ENCODE data around the gene SHLD2.
"Not testable (repeated sequence)": the region's sequence is repeated elsewhere in the genome, so short reads cannot be mapped to it uniquely, and the experiment has no call there.

Gene SHLD2, protein sequence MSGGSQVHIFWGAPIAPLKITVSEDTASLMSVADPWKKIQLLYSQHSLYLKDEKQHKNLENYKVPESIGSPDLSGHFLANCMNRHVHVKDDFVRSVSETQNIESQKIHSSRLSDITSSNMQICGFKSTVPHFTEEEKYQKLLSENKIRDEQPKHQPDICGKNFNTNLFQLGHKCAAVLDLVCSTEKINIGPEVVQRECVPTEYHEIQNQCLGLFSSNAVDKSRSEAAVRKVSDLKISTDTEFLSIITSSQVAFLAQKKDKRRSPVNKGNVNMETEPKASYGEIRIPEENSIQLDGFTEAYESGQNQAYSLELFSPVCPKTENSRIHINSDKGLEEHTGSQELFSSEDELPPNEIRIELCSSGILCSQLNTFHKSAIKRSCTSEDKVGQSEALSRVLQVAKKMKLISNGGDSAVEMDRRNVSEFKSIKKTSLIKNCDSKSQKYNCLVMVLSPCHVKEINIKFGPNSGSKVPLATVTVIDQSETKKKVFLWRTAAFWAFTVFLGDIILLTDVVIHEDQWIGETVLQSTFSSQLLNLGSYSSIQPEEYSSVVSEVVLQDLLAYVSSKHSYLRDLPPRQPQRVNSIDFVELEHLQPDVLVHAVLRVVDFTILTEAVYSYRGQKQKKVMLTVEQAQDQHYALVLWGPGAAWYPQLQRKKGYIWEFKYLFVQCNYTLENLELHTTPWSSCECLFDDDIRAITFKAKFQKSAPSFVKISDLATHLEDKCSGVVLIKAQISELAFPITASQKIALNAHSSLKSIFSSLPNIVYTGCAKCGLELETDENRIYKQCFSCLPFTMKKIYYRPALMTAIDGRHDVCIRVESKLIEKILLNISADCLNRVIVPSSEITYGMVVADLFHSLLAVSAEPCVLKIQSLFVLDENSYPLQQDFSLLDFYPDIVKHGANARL

DNA sequence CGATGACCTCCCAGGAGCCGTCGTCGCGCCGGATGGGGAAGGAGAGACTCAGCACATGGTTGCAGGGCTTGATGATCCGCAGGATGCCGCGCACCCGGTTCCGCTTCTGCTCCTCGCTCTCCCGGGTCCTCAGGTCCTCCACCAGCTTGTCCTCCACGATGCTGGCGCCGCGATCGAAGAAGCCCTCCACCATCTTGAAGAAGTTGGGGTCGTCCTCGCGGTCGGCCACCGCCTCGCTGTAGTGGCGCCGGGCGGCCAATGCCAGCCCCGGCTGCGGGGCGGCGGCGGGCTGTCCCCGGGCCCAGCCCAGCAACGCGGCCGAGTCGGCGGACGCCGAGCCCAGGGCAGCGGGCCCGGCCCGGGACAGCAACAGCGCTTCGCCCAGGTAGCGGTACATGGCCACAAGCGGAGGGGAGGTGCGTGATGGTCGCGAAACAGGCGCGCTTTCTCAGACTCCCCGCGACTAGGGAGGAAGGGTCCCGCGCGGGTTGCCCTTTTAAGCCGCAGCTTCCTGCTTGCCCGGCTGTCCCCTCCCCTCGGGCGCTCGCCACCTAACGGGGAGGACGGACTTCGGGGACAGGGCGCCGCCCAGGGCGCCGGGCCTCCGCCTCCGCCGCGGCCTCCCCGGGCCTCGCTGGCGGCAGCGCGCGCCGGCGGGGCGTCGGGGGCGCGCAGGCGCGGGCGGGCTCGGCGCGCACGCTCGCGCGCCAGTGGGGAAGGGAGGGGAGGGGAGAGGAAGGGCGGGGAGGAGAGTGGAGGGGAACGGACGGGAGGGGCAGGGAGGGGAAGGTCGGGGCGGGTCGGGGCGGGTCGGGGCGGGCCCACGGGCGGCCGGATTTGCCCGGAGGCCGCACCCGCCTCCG, at the start of gene SHLD2, which contains the start of gene GLUD1:
TSS of gene SHLD2 (plus strand) at position 834 of the 863 bp plus-strand sequence. CDS start 56,149 bp downstream, outside the sequence.
TSS of gene GLUD1 (minus strand) at position 471 of the 863 bp plus-strand sequence. CDS start at position 397, 74 bp downstream.
- peak; percentile 91 for DNase-seq

DNA sequence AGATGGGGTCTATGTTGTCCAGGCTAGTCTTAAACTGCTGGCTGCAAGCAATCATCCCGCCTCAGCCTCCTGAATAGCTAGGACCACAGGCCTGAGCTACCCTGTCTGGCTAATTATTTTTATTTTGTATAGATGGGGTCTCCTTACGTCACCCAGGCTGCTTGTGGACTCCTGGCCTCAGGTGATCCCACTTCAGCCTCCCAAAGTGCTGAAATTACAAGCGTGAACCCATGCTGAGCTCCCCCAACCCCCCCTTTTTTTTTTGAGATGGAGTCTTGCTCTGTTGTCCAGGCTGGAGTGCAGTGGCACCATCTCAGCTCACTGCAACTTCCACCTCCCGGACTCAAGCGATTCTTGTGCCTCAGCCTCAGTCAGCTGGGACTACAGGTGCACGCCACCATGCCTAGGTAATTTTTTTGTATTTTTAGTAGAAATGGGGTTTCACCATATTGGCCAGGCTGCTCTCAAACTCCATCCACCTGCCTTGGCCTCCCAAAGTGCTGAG, 49.5 kb upstream of the SHLD2 start:
- DNase-seq, result no peak

DNA sequence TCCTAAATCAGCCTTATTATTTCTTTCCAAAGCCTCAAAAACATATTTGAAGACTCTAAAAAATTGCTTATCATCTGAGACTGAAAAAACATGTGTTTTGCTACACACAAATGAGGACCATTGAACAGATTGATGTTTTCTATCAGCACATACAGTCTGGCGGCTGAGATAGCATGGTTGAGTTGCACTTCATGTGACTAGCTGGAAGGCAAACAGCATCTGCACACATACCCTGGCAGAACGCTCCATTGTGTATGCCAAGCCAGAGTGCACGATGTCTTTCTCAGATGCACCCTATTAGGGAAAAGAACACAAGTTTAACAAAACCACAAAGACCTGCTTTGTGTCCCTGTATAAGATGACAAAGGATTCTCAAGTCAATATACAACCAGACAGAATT, 41.9 kb upstream of the SHLD2 start:
- peak; percentile 13 for DNase-seq

DNA sequence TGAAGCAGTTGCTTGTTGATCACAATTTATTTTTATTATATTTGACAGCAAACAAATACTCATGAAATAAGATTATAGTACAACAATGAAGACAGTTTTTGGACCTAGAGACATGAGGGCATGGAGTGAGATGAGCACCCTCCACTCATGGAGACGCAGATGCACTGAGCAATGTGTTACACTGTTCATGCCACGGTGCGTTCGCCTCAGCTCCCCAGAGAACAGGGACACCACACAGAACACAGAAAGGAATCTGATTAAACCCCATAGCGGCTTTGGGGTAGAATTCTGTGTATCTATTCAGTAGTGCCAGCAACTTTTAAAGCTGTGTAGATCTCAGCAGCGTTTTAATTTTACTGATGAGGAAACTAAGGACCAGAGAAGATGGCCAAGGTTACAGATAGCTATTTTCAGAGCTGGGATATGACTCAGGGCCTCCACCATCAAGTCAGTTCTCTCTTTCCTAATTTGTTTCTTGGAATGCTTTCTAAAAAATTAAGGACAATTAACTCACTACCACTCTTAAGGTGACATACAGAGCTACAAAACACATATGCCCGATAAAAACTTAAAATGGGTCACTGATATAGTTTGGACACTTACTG, 41.3 kb upstream of the SHLD2 start:
- no peak for DNase-seq

DNA sequence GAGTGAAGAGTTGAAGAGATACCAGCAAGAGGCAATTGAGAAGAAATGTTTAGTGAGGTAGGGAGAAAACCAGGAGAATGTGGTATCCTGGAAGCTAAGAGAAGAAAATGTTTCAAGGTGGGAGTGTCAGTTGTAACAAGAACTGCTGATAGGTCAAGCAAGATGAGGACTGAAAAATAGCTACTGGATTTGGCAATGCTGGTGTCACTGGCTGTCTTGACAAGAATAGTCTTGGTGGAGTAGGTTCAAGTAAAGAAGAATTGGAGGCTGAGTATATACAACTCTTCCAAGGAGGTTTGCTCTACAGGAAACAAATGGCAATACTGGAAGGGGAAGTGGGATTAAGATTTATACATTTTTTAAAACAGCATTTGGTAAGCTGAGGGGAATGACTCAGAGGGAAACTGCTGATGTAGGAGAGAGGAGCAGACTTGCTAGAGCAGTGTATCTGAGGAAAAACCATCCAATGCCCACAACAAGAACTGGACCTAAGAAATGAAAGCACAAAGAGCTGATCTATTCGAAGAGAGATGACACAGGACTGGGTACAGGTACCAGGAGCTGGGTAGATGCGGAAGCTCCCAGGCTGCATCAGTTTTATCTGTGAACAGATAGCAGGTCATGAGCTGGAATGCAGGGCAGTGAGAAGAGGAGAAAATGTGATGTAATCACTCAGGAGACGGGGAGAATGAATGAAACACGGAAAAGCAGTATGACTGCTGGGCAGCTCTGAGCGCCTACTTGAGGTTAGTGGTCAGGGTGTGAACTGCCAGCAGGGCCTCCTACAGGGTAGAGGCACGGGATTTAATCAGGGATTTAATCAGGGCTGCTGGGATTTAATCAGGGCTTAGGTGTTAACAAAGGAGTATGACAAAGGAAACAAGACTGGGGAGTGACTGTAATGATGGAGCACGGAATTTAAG, 40.4 kb upstream of the SHLD2 start:
- DNase-seq, result no peak

DNA sequence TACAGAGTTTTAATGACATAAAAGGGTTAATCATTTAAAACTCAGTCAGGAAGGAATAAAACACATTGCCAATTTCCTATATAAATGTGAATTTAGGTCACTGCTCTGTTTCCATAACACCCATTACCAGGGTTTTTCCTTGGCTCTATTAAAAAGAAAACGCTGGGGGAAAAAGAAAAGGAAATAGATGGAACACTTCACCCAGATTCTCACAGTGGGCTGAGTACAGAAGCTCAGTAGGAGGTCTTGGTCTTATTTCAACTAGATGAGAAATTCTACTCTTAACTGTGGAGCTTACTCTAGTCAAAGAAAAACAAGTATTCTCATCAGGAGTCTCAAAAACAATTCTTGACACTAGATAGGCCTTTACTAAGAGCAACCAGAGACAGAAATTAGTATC, 36.8 kb upstream of the SHLD2 start:
- DNase-seq, result no peak

DNA sequence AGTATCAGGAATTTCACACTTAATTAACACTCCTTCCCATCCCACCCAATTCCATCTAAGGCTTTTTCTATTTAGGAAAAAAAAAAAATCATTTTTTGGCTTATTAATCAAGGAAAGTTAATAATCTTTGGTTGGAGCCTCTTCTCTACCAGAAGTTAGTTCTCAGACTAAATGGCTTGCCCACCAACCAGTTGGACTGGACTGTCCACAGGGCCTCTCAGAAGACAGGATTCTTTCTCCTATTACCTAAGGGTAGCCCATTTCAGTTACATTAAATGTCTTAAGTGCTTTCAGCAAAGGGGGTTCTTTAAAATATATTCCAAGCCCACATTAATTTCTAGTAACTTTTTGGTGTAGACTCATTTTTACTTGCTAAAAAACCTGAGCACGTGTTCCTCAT, 35.6 kb upstream of the SHLD2 start:
- DNase-seq, result no peak

DNA sequence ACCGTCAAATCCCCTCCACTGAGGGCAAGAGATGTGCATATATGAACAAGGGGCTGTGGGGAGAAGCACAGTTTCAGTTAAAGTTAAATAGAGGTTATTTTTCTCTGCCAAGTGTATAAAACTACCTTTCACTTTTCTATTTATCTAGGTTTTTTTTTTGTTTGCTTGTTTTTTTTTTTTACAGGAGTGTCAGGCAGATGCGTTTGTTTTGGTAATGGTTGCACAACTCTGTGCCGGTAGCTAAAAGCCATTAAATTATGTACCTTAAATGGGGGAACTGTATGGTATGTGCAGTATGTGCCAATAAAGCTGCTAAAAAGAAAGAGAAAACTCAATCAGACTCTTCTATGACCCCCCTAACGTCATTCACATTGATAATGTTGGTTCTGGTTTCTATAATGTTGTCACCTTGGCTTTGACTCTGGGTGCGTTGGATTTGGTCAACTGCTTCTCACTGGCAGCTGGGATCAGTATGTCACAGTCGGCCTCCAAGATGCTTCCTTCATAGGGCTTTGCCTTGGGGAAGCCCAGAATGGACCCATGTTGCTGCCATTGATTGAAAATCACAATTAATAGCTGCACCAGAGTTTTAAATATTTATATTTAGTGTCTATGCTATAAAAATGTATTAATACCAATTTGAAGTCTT, 34.6 kb upstream of the SHLD2 start:
- no peak for DNase-seq

DNA sequence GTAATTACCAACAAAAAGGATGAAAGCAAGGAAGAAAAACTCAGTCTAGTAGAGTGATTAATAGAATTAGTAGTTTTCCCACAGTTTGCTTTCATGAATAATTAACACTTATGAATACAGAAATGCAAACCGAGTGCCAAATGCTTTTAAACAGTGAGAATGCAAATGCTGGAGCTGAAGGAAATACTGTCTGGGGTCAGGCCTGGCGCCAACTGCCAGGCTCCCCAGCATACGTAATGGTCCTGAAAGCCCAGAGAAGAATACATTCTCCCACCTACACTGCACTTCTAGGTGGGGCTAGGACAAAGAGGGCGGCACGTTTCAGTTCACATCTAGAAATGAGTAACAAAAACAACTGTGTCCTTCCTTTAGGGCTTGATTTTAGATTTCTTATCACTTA, 30.4 kb upstream of the SHLD2 start:
- DNase-seq, result no peak

DNA sequence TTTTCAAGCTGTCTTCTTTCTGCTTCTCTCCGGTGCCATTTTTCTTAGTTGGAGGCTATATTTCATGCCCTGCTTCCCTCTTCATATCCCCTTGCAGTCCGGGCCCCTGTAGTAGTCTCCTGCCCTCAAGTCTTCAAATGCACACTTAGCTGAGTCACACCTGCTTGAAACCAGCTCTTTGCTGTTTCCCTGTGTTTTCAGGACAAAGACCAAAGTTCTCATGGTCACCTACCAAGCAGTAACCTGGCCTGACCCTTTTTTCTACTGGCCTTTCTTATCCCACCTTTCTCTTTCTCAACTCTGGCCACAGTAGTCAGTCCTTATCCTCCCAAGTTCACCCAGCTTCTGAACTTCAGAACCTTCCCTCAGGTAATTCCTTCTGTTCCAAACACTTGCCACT, 28.8 kb upstream of the SHLD2 start:
- DNase-seq, result no peak

DNA sequence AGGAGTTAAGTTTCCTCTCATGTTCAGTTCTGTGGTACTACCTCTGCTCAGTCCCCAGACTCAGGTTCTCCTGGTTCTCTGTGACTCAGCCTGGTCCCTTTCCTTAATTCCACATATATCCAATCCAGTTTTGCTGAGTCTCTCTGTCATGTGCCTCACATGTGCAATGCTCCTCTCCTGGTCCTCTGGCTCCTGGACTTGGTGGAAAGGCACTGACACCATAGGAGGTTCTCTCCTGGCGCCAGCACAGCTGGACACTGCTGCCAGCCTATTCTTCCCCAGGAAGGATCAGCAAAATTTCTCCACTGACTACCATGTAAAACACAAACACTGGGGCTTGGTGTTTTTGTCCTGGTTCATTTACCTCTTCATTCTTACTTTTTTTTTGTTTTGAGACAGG, 28.1 kb upstream of the SHLD2 start:
- no peak for DNase-seq

DNA sequence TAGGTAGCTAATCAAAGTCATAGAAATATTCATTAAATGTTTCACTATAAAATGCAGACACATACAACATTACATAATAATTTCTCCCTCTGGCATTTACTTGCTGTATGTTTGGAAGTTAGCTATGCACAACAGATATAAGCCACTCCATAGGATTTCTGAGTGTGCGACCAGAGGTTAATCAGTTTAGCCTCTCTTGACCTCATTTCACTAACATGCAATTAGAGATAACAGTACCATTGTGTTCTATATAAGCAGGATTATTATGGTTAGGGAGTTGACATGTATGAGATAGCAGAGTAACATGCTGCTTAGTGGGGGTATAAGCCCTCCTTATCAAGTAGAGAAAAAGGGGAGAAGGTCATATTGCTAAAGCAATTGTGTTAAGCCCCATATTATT, 26.7 kb upstream of the SHLD2 start:
- peak; percentile 14 for DNase-seq

DNA sequence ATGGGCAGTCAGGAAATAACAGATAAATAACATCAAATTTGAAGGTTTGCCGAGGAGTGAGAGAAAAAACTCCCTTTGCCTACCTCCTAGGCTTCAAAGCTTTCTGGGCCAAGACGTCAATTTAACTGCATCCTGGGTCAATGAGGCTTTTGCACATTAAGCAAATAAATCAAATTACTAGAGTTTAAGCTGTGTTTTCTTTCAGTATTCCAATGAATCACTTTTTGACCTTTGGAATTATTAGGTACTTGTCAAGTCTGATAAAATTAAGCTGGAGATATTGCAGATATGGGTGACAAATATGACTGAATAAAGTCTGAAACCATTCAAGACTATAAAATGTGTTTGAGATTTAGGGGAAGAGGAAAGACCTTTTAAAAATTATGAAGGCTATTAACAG, 22.6 kb upstream of the SHLD2 start:
- DNase-seq, result no peak

DNA sequence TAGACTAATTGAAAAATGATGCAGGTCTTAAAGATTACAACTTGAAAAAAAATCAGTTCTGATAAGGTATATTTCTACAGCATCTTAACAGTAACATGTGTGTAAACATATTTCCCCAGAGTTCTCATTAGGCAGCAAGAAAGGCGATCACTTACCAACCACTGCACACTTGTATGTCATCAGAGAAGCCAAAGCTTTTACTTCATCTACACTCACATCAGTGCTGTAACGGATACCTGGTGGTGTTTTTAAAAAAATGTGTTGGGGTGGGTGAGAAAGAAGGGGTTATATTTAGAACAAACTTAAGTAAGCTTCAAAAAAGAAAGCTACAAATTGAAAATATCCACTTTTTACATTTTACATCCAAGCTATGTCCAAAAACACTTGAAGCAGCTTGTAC, 18.6 kb upstream of the SHLD2 start:
- DNase-seq, result not testable (repeated sequence)

DNA sequence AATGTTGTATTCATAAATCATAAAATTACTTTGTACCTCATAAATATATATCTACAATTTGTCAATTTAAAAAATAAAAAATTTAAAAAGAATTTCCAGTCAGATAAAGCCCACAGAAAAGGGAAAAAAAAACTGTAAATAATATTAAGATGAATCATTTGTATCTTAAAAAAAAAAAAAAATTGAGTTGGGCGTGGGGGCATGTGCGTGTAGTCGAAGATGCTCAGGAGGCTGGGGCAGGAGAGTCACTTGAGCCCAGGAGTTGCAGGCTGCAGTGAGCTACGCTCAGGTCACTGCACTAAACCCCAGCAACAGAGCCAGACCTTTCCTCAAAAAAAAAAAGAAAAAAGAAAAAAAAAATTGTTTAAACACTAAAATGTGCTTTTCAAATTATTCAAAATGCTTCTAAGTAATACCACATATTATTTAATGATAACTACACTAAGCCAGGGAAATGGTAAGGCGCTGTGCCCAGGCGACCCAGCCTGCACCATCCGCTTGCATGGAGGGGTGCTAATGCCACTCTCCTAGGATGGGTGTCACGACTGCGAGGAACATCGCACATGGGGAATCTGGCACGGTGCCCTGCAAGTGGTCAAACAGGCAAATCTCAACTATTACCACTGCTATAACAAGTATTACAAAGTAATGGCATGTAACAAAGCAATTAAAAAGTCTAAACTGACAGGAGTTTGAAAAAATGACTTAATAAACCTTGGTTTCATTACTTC, 15.7 kb upstream of the SHLD2 start:
- no peak for DNase-seq

DNA sequence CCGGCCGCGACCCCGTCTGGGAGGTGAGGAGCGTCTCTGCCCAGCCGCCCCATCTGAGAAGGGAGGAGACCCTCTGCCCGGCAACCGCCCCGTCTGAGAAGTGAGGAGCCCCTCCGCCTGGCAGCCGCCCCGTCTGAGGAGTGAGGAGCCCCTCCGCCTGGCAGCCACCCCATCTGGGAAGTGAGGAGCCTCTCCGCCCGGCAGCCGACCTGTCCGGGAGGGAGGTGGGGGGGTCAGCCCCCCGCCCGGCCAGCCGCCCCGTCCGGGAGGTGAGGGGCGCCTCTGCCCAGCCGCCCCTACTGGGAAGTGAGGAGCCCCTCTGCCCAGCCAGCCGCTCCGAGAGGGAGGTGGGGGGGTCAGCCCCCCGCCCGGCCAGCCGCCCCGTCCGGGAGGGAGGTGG, 14.4 kb upstream of the SHLD2 start:
- DNase-seq, result not testable (repeated sequence)

DNA sequence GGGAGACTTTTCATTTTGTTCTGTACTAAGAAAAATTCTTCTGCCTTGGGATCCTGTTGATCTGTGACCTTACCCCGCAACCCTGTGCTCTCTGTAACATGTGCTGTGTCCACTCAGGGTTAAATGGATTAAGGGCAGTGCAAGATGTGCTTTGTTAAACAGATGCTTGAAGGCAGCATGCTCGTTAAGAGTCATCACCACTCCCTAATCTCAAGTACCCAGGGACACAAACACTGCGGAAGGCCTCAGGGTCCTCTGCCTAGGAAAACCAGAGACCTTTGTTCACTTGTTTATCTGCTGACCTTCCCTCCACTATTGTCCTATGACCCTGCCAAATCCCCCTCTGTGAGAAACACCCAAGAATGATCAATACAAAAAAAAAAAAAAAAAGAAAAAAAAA, 13.4 kb upstream of the SHLD2 start:
- DNase-seq, result not testable (repeated sequence)

DNA sequence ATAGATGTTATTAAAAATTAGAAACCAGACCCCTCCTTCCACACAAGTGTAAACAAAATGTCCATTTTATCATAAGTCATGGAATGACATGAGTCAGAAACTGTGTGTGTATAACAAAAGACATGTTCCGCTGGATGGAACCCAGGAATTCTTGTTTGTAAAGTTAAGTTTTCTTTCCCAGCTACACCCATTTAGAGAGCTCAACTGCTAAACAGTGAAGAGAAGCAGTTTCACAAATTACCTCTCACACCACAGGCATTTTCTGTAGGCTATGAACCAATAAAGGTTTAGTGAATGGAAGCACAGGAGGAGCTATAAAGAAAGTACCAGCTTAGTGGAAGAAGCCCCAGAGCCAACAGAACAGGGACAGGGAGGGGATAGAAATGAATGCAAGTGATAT, 12.8 kb upstream of the SHLD2 start:
- not testable (repeated sequence) for DNase-seq

DNA sequence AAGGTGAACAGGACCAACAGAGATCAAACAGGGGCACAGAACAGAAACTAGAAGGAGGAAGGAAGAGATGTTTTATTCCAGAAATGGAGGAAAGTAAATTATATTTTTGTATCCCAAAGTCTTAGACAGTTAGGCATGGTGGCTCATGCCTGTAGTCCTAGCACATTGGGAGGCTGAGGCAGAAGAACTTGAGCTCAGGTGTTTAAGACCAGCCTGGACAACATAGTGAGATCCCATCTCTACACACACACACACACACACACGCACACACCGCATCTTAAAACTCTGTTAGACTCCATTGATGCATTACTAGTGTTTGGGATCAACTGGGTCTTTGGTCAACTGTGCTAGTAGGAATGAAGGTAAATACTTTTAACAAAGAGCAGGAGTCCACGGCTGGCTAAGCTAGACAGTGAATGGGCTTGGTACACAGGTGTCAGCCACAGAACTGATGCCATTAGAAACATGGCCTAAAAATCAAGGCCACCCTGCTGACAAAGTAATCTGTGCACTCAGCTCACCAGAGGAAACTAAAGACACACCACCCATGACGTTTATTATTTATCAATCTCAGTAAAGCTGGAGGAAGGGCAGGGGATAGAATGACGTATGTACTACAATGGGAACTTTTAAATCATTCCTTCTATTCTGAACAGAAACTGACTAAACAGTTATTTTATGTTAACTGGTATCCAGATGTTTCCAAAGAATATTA, 11.3 kb upstream of the SHLD2 start:
- not testable (repeated sequence) for DNase-seq

Data from hematopoietic multipotent progenitor cell treated with erythropoietin and hydrocortisone succinate and interleukin-3 and kit ligand, for 8 days (in vitro differentiated cells).